IPS-18a (cell line): ENCODE data around the gene PRR5L.
"Not testable (repeated sequence)": the region's sequence is repeated elsewhere in the genome, so short reads cannot be mapped to it uniquely, and the experiment has no call there.

Source experiments
- H3K27ac ChIP-seq: one replicate; pipeline ENCODE4 v1.5.1; 2013; ENCODE audit warnings: low read length
- H3K27me3 ChIP-seq: one replicate; pipeline ENCODE4 v1.6.1; 2013; ENCODE audit warnings: mild to moderate bottlenecking, low read length; ENCODE audit not compliant: control insufficient read depth, insufficient read depth
- H3K36me3 ChIP-seq: one replicate; pipeline ENCODE4 v1.6.1; 2013; ENCODE audit warnings: low read depth, low read length; ENCODE audit not compliant: control insufficient read depth
- H3K4me1 ChIP-seq: one replicate; pipeline ENCODE4 v1.6.1; 2013; ENCODE audit warnings: low read depth, low read length; ENCODE audit not compliant: control insufficient read depth
- H3K4me3 ChIP-seq: one replicate; pipeline ENCODE4 v1.5.1; 2013; ENCODE audit warnings: low read length
- H3K9ac ChIP-seq: one replicate; pipeline ENCODE4 v1.6.1; 2013; ENCODE audit warnings: mild to moderate bottlenecking, low read length, moderate library complexity
- H3K9me3 ChIP-seq: one replicate; pipeline ENCODE4 v1.6.1; 2013; ENCODE audit warnings: low read depth, low read length; ENCODE audit not compliant: control insufficient read depth

Gene PRR5L

GRCh38 chr11:36483042-36483441, 187.0 kb downstream of the PRR5L start:
- H3K36me3 ChIP-seq, H3K4me3 ChIP-seq, H3K9ac ChIP-seq, H3K27ac ChIP-seq, H3K9me3 ChIP-seq, H3K4me1 ChIP-seq, H3K27me3 ChIP-seq: not testable (repeated sequence)

GRCh38 chr11:36485298-36486002, 189.4 kb downstream of the PRR5L start:
- H3K4me1 ChIP-seq: no peaks in the 10 kb centered on the region
- H3K27ac ChIP-seq: no peak overlapping the region
- no peak overlapping the region for H3K4me3 ChIP-seq
- no peaks in the 10 kb centered on the region for H3K27me3 ChIP-seq
- H3K9me3 ChIP-seq: no peaks in the 10 kb centered on the region
- H3K36me3 ChIP-seq: peaks cover 18% of the 10 kb centered on the region
- no peak overlapping the region for H3K9ac ChIP-seq

- Histone ChIP-seq H3K27ac (no peak overlapping the region), H3K9ac (no peak overlapping the region), H3K36me3 (peaks cover 29% of the 10 kb centered on the region)
These were observed 191.5 kb downstream of the PRR5L start for GRCh38 chr11:36487619-36488018.

GRCh38 chr11:36488096-36488495, 192.0 kb downstream of the PRR5L start:
- Histone ChIP-seq H3K4me3 (no peak overlapping the region), H3K9ac (no peak overlapping the region)

More at GRCh38 chr11:36487619-36488018, 191.5 kb downstream of the PRR5L start:
- no peaks in the 10 kb centered on the region for H3K4me1 ChIP-seq
- H3K27me3 ChIP-seq: no peaks in the 10 kb centered on the region
- H3K9me3 ChIP-seq: no peaks in the 10 kb centered on the region
- H3K4me3 ChIP-seq: no peak overlapping the region

GRCh38 chr11:36490026-36490806, 194.1 kb downstream of the PRR5L start:
- Histone ChIP-seq H3K27me3 (no peaks in the 10 kb centered on the region), H3K27ac (no peak overlapping the region), H3K9ac (no peak overlapping the region), H3K4me3 (no peak overlapping the region), H3K9me3 (no peaks in the 10 kb centered on the region), H3K4me1 (no peaks in the 10 kb centered on the region), H3K36me3 (peaks cover 33% of the 10 kb centered on the region)

More at GRCh38 chr11:36488096-36488495, 192.0 kb downstream of the PRR5L start:
- Histone ChIP-seq H3K36me3 (peaks cover 29% of the 10 kb centered on the region), H3K27me3 (no peaks in the 10 kb centered on the region), H3K9me3 (no peaks in the 10 kb centered on the region), H3K4me1 (no peaks in the 10 kb centered on the region), H3K27ac (no peak overlapping the region)

GRCh38 chr11:36492724-36493304, 196.7 kb downstream of the PRR5L start:
- Histone ChIP-seq H3K27ac (no peak overlapping the region), H3K9me3 (no peaks in the 10 kb centered on the region), H3K4me1 (no peaks in the 10 kb centered on the region), H3K4me3 (no peak overlapping the region), H3K27me3 (no peaks in the 10 kb centered on the region), H3K9ac (no peak overlapping the region), H3K36me3 (peaks cover 46% of the 10 kb centered on the region)

- no peak overlapping the region for H3K9ac ChIP-seq
- H3K4me3 ChIP-seq: no peak overlapping the region
- no peaks in the 10 kb centered on the region for H3K27me3 ChIP-seq
- no peaks in the 10 kb centered on the region for H3K9me3 ChIP-seq
- H3K36me3 ChIP-seq: peaks cover 51% of the 10 kb centered on the region
- no peak overlapping the region for H3K27ac ChIP-seq
- H3K4me1 ChIP-seq: no peaks in the 10 kb centered on the region
These were observed 197.2 kb downstream of the PRR5L start for GRCh38 chr11:36493332-36493731.

- Histone ChIP-seq H3K4me1 (no peaks in the 10 kb centered on the region), H3K9me3 (no peaks in the 10 kb centered on the region), H3K4me3 (no peak overlapping the region), H3K27me3 (no peaks in the 10 kb centered on the region), H3K9ac (no peak overlapping the region), H3K36me3 (peaks cover 29% of the 10 kb centered on the region), H3K27ac (no peak overlapping the region)
These were observed 202.6 kb downstream of the PRR5L start for GRCh38 chr11:36498721-36499120.

GRCh38 chr11:36499315-36499714, 203.2 kb downstream of the PRR5L start:
- Histone ChIP-seq H3K9ac (no peak overlapping the region), H3K4me3 (no peak overlapping the region), H3K27ac (no peak overlapping the region), H3K9me3 (no peaks in the 10 kb centered on the region), H3K36me3 (peaks cover 29% of the 10 kb centered on the region), H3K27me3 (no peaks in the 10 kb centered on the region), H3K4me1 (no peaks in the 10 kb centered on the region)

- Histone ChIP-seq H3K27me3 (no peaks in the 10 kb centered on the region), H3K9me3 (no peaks in the 10 kb centered on the region), H3K4me3 (no peak overlapping the region), H3K27ac (no peak overlapping the region), H3K4me1 (no peaks in the 10 kb centered on the region), H3K36me3 (peaks cover 24% of the 10 kb centered on the region), H3K9ac (no peak overlapping the region)
These were observed 204.2 kb downstream of the PRR5L start for GRCh38 chr11:36500315-36500721.

- H3K9ac ChIP-seq: no peak overlapping the region
- no peak overlapping the region for H3K4me3 ChIP-seq
- peaks cover 21% of the 10 kb centered on the region for H3K36me3 ChIP-seq
- H3K27me3 ChIP-seq: no peaks in the 10 kb centered on the region
- no peaks in the 10 kb centered on the region for H3K4me1 ChIP-seq
- no peaks in the 10 kb centered on the region for H3K9me3 ChIP-seq
- H3K27ac ChIP-seq: no peak overlapping the region
These were observed 205.1 kb downstream of the PRR5L start for GRCh38 chr11:36501236-36501635.
